H1 (cell line): ENCODE results near the gene APBA2. TPM values are rescaled to one million over a fixed set of nuclear protein-coding genes. Genes with fewer than 3 reads are reported as not detected.

Experiments
- CTCF ChIA-PET: fragments of 300-600 bp; sonication (Branson Sonifier 250); formaldehyde crosslinking; loops from one replicate; lab custom pipeline; 2021; ENCODE audit not compliant: partially characterized antibody; lab: Charles Lee
- POLR2A ChIA-PET: fragments of 300-600 bp; sonication (Branson Sonifier 250); formaldehyde crosslinking; loops from one replicate; lab custom pipeline; 2021; ENCODE audit warnings: inconsistent platforms; ENCODE audit not compliant: partially characterized antibody; lab: Charles Lee
- DNase-seq, 2 experiments: peaks; one replicate each; pipeline versions ENCODE4 v3.0.0 to v3.0.0-alpha.2; 2010 to 2022; ENCODE audit warnings: low spot score in 2 of 2, low read depth in 1 of 2, mixed read lengths in 1 of 2
- FAIRE-seq: peaks from 2 replicates; lab custom pipeline; 2011; peaks lifted over from hg19 to GRCh38; lab: Jason Lieb, UNC
- H2AFZ ChIP-seq: 2 replicates; pipeline ENCODE4 v1.8.1; 2012; ENCODE audit warnings: low read length, inconsistent platforms
- H2AK5ac ChIP-seq: 2 replicates; pipeline ENCODE4 v1.6.1; 2013; ENCODE audit warnings: low read depth, low read length
- H2BK120ac ChIP-seq: replicated peaks from 2 replicates; pipeline ENCODE3; 2013; ENCODE audit warnings: low read depth, low read length, inconsistent platforms
- H2BK12ac ChIP-seq: 2 replicates; pipeline ENCODE4 v1.6.1; 2013; ENCODE audit warnings: low read depth, low read length
- H2BK15ac ChIP-seq: 2 replicates; pipeline ENCODE4 v1.6.1; 2013; ENCODE audit warnings: low read length
- H2BK20ac ChIP-seq: 2 replicates; pipeline ENCODE4 v1.6.1; 2013; ENCODE audit warnings: low read length
- H2BK5ac ChIP-seq: 2 replicates; pipeline ENCODE4 v1.6.1; 2013; ENCODE audit warnings: low read depth, low read length
- H3K14ac ChIP-seq: 2 replicates; pipeline ENCODE4 v1.6.1; 2013; ENCODE audit warnings: inconsistent platforms; ENCODE audit not compliant: insufficient read length
- H3K18ac ChIP-seq: 2 replicates; pipeline ENCODE4 v1.6.1; 2013; ENCODE audit warnings: low read length; ENCODE audit errors: extremely low read depth
- H3K23ac ChIP-seq: 2 replicates; pipeline ENCODE4 v1.6.1; 2013; ENCODE audit warnings: inconsistent platforms; ENCODE audit not compliant: insufficient read length
- H3K23me2 ChIP-seq: 2 replicates; pipeline ENCODE4 v1.6.1; 2013; ENCODE audit warnings: low read depth, low read length
- H3K27ac ChIP-seq: 2 replicates; pipeline ENCODE4 v1.6.1; 2011; ENCODE audit warnings: low read depth, low read length, inconsistent platforms
- H3K27me3 ChIP-seq, 4 experiments: replicated peaks in 1 of 4; 1 replicate in 1 of 4; 2 replicates in 3 of 4; pipeline versions ENCODE4 v1.6.1 to v1.8.1; 2011 to 2013; ENCODE audit warnings: low read length in 3 of 4, mild to moderate bottlenecking in 3 of 4, inconsistent platforms in 2 of 4, mixed read lengths in 2 of 4, moderate library complexity in 1 of 4; ENCODE audit not compliant: control insufficient read depth in 3 of 4, insufficient read depth in 3 of 4; ENCODE audit errors: extremely low read depth in 1 of 4
- H3K36me3 ChIP-seq, 4 experiments: 2 replicates each; pipeline versions ENCODE4 v1.6.1 to v1.8.1; 2011 to 2013; ENCODE audit warnings: mild to moderate bottlenecking in 4 of 4, low read length in 3 of 4, moderate library complexity in 2 of 4, control low read depth in 1 of 4, inconsistent platforms in 1 of 4; ENCODE audit not compliant: insufficient read depth in 4 of 4, control insufficient read depth in 2 of 4
- H3K4ac ChIP-seq: replicated peaks from 2 replicates; pipeline ENCODE3; 2013; ENCODE audit warnings: low read length, low read depth, mixed read lengths, inconsistent platforms; ENCODE audit not compliant: insufficient read length
- H3K4me1 ChIP-seq, 4 experiments: replicated peaks in 1 of 4; 1 replicate in 1 of 4; 2 replicates in 3 of 4; pipeline versions ENCODE4 v1.6.1 to v1.8.1; 2011 to 2013; ENCODE audit warnings: low read length in 3 of 4, inconsistent platforms in 2 of 4, mixed read lengths in 1 of 4; ENCODE audit not compliant: insufficient read depth in 4 of 4, control insufficient read depth in 3 of 4
- H3K4me2 ChIP-seq, 2 experiments: 2 replicates each; pipeline versions ENCODE4 v1.6.1 to v1.8.1; 2011 to 2013; ENCODE audit warnings: low read depth in 2 of 2, low read length in 2 of 2, control low read depth in 1 of 2, inconsistent platforms in 1 of 2, mild to moderate bottlenecking in 1 of 2; ENCODE audit not compliant: insufficient read depth in 1 of 2
- H3K4me3 ChIP-seq, 4 experiments: fragments of 200-600, 300-600 bp in 1 of 4; sonication (generic), shearing (Covaris generic), sonication (Bioruptor Twin) in 1 of 4; 2 replicates each; pipeline versions ENCODE4 v1.5.1 to v1.8.1; 2011 to 2016; ENCODE audit warnings: low read length in 4 of 4, low read depth in 3 of 4, control low read depth in 2 of 4, inconsistent platforms in 2 of 4, mild to moderate bottlenecking in 2 of 4, mixed read lengths in 1 of 4, moderate library complexity in 1 of 4; ENCODE audit not compliant: insufficient read depth in 2 of 4; ENCODE audit errors: extremely low read depth in 1 of 4
- H3K56ac ChIP-seq: replicated peaks from 2 replicates; pipeline ENCODE3; 2013; ENCODE audit warnings: low read depth, mild to moderate bottlenecking, mixed read lengths, low read length, inconsistent platforms; ENCODE audit not compliant: insufficient read length
- H3K79me1 ChIP-seq: 2 replicates; pipeline ENCODE4 v1.6.1; 2013; ENCODE audit warnings: low read depth, low read length, control low read depth
- H3K79me2 ChIP-seq, 2 experiments: 2 replicates each; pipeline versions ENCODE4 v1.6.1 to v1.8.1; 2012 to 2013; ENCODE audit warnings: low read length in 2 of 2, mild to moderate bottlenecking in 2 of 2, inconsistent platforms in 1 of 2; ENCODE audit not compliant: insufficient read depth in 2 of 2, control insufficient read depth in 1 of 2
- H3K9ac ChIP-seq, 4 experiments: replicated peaks in 1 of 4; 1 replicate in 1 of 4; 2 replicates in 3 of 4; pipeline versions ENCODE4 v1.6.1 to v1.8.1; 2011 to 2013; ENCODE audit warnings: low read depth in 3 of 4, low read length in 3 of 4, control low read depth in 2 of 4, mild to moderate bottlenecking in 2 of 4, moderate library complexity in 2 of 4, inconsistent platforms in 1 of 4; ENCODE audit errors: extremely low read depth in 1 of 4
- H3K9me3 ChIP-seq, 2 experiments: 2 replicates each; pipeline versions ENCODE4 v1.6.1 to v1.8.1; 2012 to 2013; ENCODE audit warnings: mild to moderate bottlenecking in 2 of 2, moderate library complexity in 2 of 2, control low read depth in 1 of 2, inconsistent platforms in 1 of 2, low read depth in 1 of 2, low read length in 1 of 2, mixed read lengths in 1 of 2; ENCODE audit not compliant: insufficient read depth in 2 of 2
- H4K20me1 ChIP-seq, 2 experiments: replicated peaks in 1 of 2; 2 replicates each; pipeline versions ENCODE3 to v1.8.1; 2011 to 2013; ENCODE audit warnings: inconsistent platforms in 2 of 2, low read length in 2 of 2, mild to moderate bottlenecking in 1 of 2; ENCODE audit not compliant: insufficient read depth in 2 of 2, control insufficient read depth in 1 of 2
- H4K5ac ChIP-seq: 2 replicates; pipeline ENCODE4 v1.6.1; 2013; ENCODE audit warnings: low read length, low read depth, mixed read lengths, inconsistent platforms; ENCODE audit not compliant: insufficient read length
- H4K8ac ChIP-seq: 2 replicates; pipeline ENCODE4 v1.8.0; 2013; ENCODE audit warnings: mild to moderate bottlenecking, moderate library complexity, low read length, inconsistent platforms; ENCODE audit not compliant: insufficient read depth; ENCODE audit errors: extremely low read depth
- H4K91ac ChIP-seq: replicated peaks from 2 replicates; pipeline ENCODE3; 2013; ENCODE audit warnings: low read length, mixed read lengths, inconsistent platforms; ENCODE audit not compliant: insufficient read length
- KDM5A ChIP-seq: fragments of 200-600 bp; IDR thresholded peaks from 2 replicates; pipeline ENCODE4 v1.7.1; 2012; ENCODE audit warnings: mild to moderate bottlenecking, low read length, inconsistent platforms, mixed read lengths
- MAFK ChIP-seq: IDR thresholded peaks from 2 replicates; pipeline ENCODE4 v1.6.1; 2012; ENCODE audit warnings: low read depth, mild to moderate bottlenecking, improper control_type of control experiment, low read length
- NANOG ChIP-seq: IDR thresholded peaks from 2 replicates; pipeline ENCODE4 v1.6.1; 2011; ENCODE audit warnings: low read length, low read depth, mild to moderate bottlenecking, inconsistent platforms; ENCODE audit not compliant: insufficient read depth, poor library complexity, severe bottlenecking
- POLR2AphosphoS5 ChIP-seq: IDR thresholded peaks from 2 replicates; pipeline ENCODE4 v1.6.1; 2011; ENCODE audit warnings: low read depth, low read length
- SP2 ChIP-seq: IDR thresholded peaks from 2 replicates; pipeline ENCODE4 v1.6.1; 2012; ENCODE audit warnings: mild to moderate bottlenecking, low read length, inconsistent platforms
- SUZ12 ChIP-seq: fragments of 200-600 bp; sonication (generic); IDR thresholded peaks from 2 replicates; pipeline ENCODE4 v1.6.1; 2012; ENCODE audit warnings: mild to moderate bottlenecking, inconsistent platforms, low read length, moderate library complexity, mixed read lengths
- TEAD4 ChIP-seq: IDR thresholded peaks from 2 replicates; pipeline ENCODE4 v1.6.1; 2012; ENCODE audit warnings: low read depth, low read length, inconsistent platforms, mixed read lengths
- WGBS, 2 experiments: shearing (Covaris generic) in 1 of 2; methylation state at CpG; one replicate each; pipeline versions ENCODE4 v1.1.6 to v1.1.7; 2013 to 2015; ENCODE audit warnings: low lambda C conversion rate in 2 of 2, mixed read lengths in 2 of 2, inconsistent platforms in 1 of 2, low coverage in 1 of 2, missing lambda C conversion rate in 1 of 2; ENCODE audit not compliant: insufficient replicate concordance in 2 of 2, insufficient coverage in 1 of 2, insufficient read length in 1 of 2; ENCODE audit errors: extremely low coverage in 1 of 2, missing lambda C conversion rate in 1 of 2; 5-methylcytosine and 5-hydroxymethylcytosine counted together
- polyA plus RNA-seq, 7 experiments: library from polyadenylated mRNA; depleted of rRNA in 3 of 7; stranded (reverse) in 5 of 7; unstranded in 2 of 7; fragments of >200 nt in 5 of 7; fragments of 200-250 nt in 2 of 7; gene quantifications; 1 replicate in 5 of 7; 2 replicates in 1 of 7; 4 replicates in 1 of 7; pipeline versions ENCODE4 v1.2.1 to v1.2.3, GENCODE V29; 2011 to 2013; ENCODE audit warnings: missing spikeins in 2 of 7, mixed read lengths in 2 of 7
- total RNA-seq: library from RNA; stranded (reverse); fragmentation: NEBNext Ultra II Directional; extraction: Animal tissue kit (Norgen Biotek cat#: 25700); gene quantifications from 2 replicates; pipeline ENCODE4 v1.2.1, GENCODE V29; 2021

Gene APBA2
- total and polyA plus RNA-seq, 2 of the 8 experiments (the other 6 are each of a cell fraction or from before 2014, with no cell fraction given): 15.5 to 19.0 TPM

GRCh38 chr15:28944696-28945300, 59.0 kb downstream of the APBA2 start:
- WGBS, 2 experiments: 93% methylated on average over 14 of the region's 14 CpGs; no CpG with 5 or more reads in 1 of the 2 experiments
- no peak overlapping the region for H3K4me2 ChIP-seq
- H3K23me2 ChIP-seq: no peaks in the 10 kb centered on the region
- no peak overlapping the region for H2BK12ac ChIP-seq
- no peaks in the 10 kb centered on the region; a peak in 1 of 7 replicates for H3K4me1 ChIP-seq
- H4K8ac ChIP-seq: no peak overlapping the region
- H4K20me1 ChIP-seq: no peaks in the 10 kb centered on the region
- FAIRE-seq (no peak), DNase-seq (no peak)
- H3K9me3 ChIP-seq: no peaks in the 10 kb centered on the region
- no peak overlapping the region for H3K27ac ChIP-seq
- H3K14ac ChIP-seq: no peak overlapping the region
- H4K5ac ChIP-seq: no peak overlapping the region
- H3K36me3 ChIP-seq: no peaks in the 10 kb centered on the region
- H3K79me1 ChIP-seq: no peaks in the 10 kb centered on the region
- TF ChIP-seq SUZ12: no peak
- TF ChIP-seq POLR2AphosphoS5: no peak
- no peak for TF ChIP-seq MAFK
- TF ChIP-seq SP2: no peak
- TF ChIP-seq TEAD4: no peak
- no peak for TF ChIP-seq NANOG
- TF ChIP-seq KDM5A: no peak
- no peak overlapping the region for H3K18ac ChIP-seq
- H2BK20ac ChIP-seq: no peak overlapping the region
- H2BK5ac ChIP-seq: no peak overlapping the region
- no peak overlapping the region for H3K9ac ChIP-seq
- no peak overlapping the region for H2BK120ac ChIP-seq
- H3K79me2 ChIP-seq: no peaks in the 10 kb centered on the region
- no peak overlapping the region for H2BK15ac ChIP-seq
- H2AFZ ChIP-seq: no peak overlapping the region
- POLR2A ChIA-PET: no interaction called here
- no peak overlapping the region for H3K4me3 ChIP-seq
- CTCF ChIA-PET: interaction anchor here (0.6 to 2.0 kb wide), 5 partner anchors 9 to 1220 kb away, joined by 3 to 6 read pairs (median 3); no protein-coding TSS in a partner anchor
- H3K27me3 ChIP-seq: no peaks in the 10 kb centered on the region; a peak in 2 of 7 replicates
- H3K4ac ChIP-seq: no peak overlapping the region
- no peak overlapping the region for H3K23ac ChIP-seq
- H2AK5ac ChIP-seq: no peak overlapping the region; the same call in 1 of the 2 replicates
- H3K56ac ChIP-seq: no peak overlapping the region
- peak overlapping the region; percentile 33 for H4K91ac ChIP-seq
